B cell (primary cell): ENCODE results near the gene PIK3C2G. TPM values are rescaled to one million over a fixed set of nuclear protein-coding genes. Genes with fewer than 3 reads are reported as not detected.

Experiments used
- ATAC-seq: fragments of 200-7000 bp; cut with Tn5 transposase; one replicate; pipeline ENCODE4 v1.10.0; 2021; ENCODE audit warnings: low read depth, mild to moderate bottlenecking, moderate number of reproducible peaks, moderate library complexity
- CTCF ChIA-PET: fragments of 350-600 bp; sonication (Branson Sonifier 250); formaldehyde crosslinking; loops from one replicate; lab custom pipeline; 2021; ENCODE audit warnings: antibody characterized with exemption, inconsistent platforms; lab: Charles Lee
- POLR2A ChIA-PET: fragments of 350-600 bp; sonication (Branson Sonifier 250); formaldehyde crosslinking; loops from one replicate; lab custom pipeline; 2021; ENCODE audit warnings: antibody characterized with exemption; lab: Charles Lee
- DNase-seq: peaks from one replicate; pipeline ENCODE4 v3.0.0; 2013
- H2AFZ ChIP-seq: 2 replicates; pipeline ENCODE4 v1.6.1; 2012; ENCODE audit warnings: mild to moderate bottlenecking, low read depth, low read length; ENCODE audit not compliant: insufficient read depth, poor library complexity, severe bottlenecking
- H3K27ac ChIP-seq, 2 donors: 1 replicate in 1 of 2; 2 replicates in 1 of 2; pipeline ENCODE4 v1.5.1; 2012 to 2013; ENCODE audit warnings: low read length in 2 of 2, mild to moderate bottlenecking in 2 of 2, moderate library complexity in 1 of 2
- H3K27me3 ChIP-seq, 4 experiments: fragments of 200-600 bp in 1 of 4; sonication (generic) in 1 of 4; replicated peaks in 1 of 4; 1 replicate in 2 of 4; 2 replicates in 2 of 4; pipeline versions ENCODE4 v1.6.1 to v1.7.0; 2013 to 2016; ENCODE audit warnings: low read length in 3 of 4, mild to moderate bottlenecking in 2 of 4, mixed read lengths in 1 of 4, moderate library complexity in 1 of 4; ENCODE audit not compliant: insufficient read depth in 4 of 4, control insufficient read depth in 3 of 4; ENCODE audit errors: control extremely low read depth in 1 of 4
- H3K36me3 ChIP-seq, 2 experiments: replicated peaks in 1 of 2; 1 replicate in 1 of 2; 2 replicates in 1 of 2; pipeline versions ENCODE4 v1.6.1 to v1.7.1; 2013; ENCODE audit warnings: low read length in 1 of 2; ENCODE audit not compliant: insufficient read depth in 2 of 2, control insufficient read depth in 1 of 2; ENCODE audit errors: control extremely low read depth in 1 of 2, extremely low read depth in 1 of 2
- H3K4me1 ChIP-seq, 2 donors: fragments of 200-600 bp in 1 of 2; sonication (generic) in 1 of 2; 1 replicate in 1 of 2; 2 replicates in 1 of 2; pipeline versions ENCODE4 v1.5.1 to v1.6.1; 2013 to 2017; ENCODE audit warnings: low read length in 2 of 2; ENCODE audit not compliant: control insufficient read depth in 2 of 2, insufficient read depth in 2 of 2
- H3K4me2 ChIP-seq: replicated peaks from 2 replicates; pipeline ENCODE3; 2012; ENCODE audit warnings: mild to moderate bottlenecking, low read depth, low read length; ENCODE audit not compliant: poor library complexity, severe bottlenecking
- H3K4me3 ChIP-seq, 5 experiments: fragments of 200-600 bp in 1 of 5; sonication (generic) in 1 of 5; 1 replicate in 3 of 5; 2 replicates in 2 of 5; pipeline versions ENCODE4 v1.5.1 to v1.7.0; 2011 to 2016; ENCODE audit warnings: low read length in 4 of 5, mild to moderate bottlenecking in 4 of 5, low read depth in 2 of 5, control low read depth in 1 of 5, moderate library complexity in 1 of 5; ENCODE audit not compliant: insufficient read depth in 1 of 5; ENCODE audit errors: control extremely low read depth in 1 of 5, extremely low read depth in 1 of 5
- H3K79me2 ChIP-seq: fragments of 200-600 bp; sonication (generic); one replicate; pipeline ENCODE4 v1.6.0; 2016; ENCODE audit warnings: low read length; ENCODE audit not compliant: control insufficient read depth, insufficient read depth
- H3K9ac ChIP-seq: fragments of 200-600 bp; sonication (generic); 2 replicates; pipeline ENCODE4 v1.6.1; 2017; ENCODE audit warnings: mild to moderate bottlenecking, low read length, moderate library complexity
- H3K9me3 ChIP-seq, 3 donors: one replicate each; pipeline versions ENCODE4 v1.6.1 to v1.7.1; 2013; ENCODE audit warnings: low read length in 2 of 3; ENCODE audit not compliant: control insufficient read depth in 2 of 3, insufficient read depth in 1 of 3; ENCODE audit errors: control extremely low read depth in 1 of 3
- H4K20me1 ChIP-seq: 2 replicates; pipeline ENCODE4 v1.6.0; 2012; ENCODE audit warnings: mild to moderate bottlenecking, low read length; ENCODE audit not compliant: insufficient read depth, control insufficient read depth, poor library complexity, severe bottlenecking
- H3K27ac Mint-ChIP-seq: one replicate; pipeline ENCODE4 v1.8.0; 2021; ENCODE audit warnings: mixed read lengths
- H3K27me3 Mint-ChIP-seq: one replicate; pipeline ENCODE4 v1.8.0; 2021; ENCODE audit warnings: mixed read lengths
- H3K4me1 Mint-ChIP-seq: one replicate; pipeline ENCODE4 v1.8.0; 2021; ENCODE audit warnings: mixed read lengths
- H3K4me3 Mint-ChIP-seq: one replicate; pipeline ENCODE4 v1.8.0; 2021; ENCODE audit warnings: mixed read lengths
- H3K9me3 Mint-ChIP-seq: one replicate; pipeline ENCODE4 v1.8.0; 2022; ENCODE audit warnings: mixed read lengths; ENCODE audit not compliant: insufficient read depth
- EZH2 ChIP-seq: IDR thresholded peaks from 2 replicates; pipeline ENCODE4 v1.6.1; 2012; ENCODE audit warnings: borderline replicate concordance, low read depth, mild to moderate bottlenecking, moderate library complexity, low read length; ENCODE audit not compliant: insufficient read depth, poor library complexity, severe bottlenecking
- WGBS: methylation state at CpG from one replicate; pipeline ENCODE4 v1.1.5; 2013; ENCODE audit warnings: missing lambda C conversion rate; ENCODE audit not compliant: insufficient coverage; 5-methylcytosine and 5-hydroxymethylcytosine counted together
- intact Hi-C: fragments of 100-400 bp; cut with micrococcal nuclease; formaldehyde crosslinking; loops from one replicate; pipeline ENCODE4 v1.10.0; 2022
- polyA plus RNA-seq: library from polyadenylated mRNA; depleted of rRNA; stranded (reverse); fragments of >200 nt; gene quantifications from 2 replicates; pipeline ENCODE4 v1.2.3, GENCODE V29; 2012
- total RNA-seq, 2 donors: library from RNA; stranded (reverse); fragments of 120-200 nt in 1 of 2; gene quantifications; 1 replicate in 1 of 2; 2 replicates in 1 of 2; pipeline versions ENCODE4 v1.2.3 to v1.2.4, GENCODE V29; 2013 to 2022
- TF ChIP-seq, protein P1 (sequence below): fragments of 200-600 bp; IDR thresholded peaks from one replicate; pipeline ENCODE4 v1.8.0; 2022; ENCODE audit warnings: antibody characterized with exemption, mild to moderate bottlenecking

The PIK3C2G gene
- total and polyA plus RNA-seq, 2 donors (not counting 1 experiment from before 2014, with no cell fraction given) = not detected

DNA sequence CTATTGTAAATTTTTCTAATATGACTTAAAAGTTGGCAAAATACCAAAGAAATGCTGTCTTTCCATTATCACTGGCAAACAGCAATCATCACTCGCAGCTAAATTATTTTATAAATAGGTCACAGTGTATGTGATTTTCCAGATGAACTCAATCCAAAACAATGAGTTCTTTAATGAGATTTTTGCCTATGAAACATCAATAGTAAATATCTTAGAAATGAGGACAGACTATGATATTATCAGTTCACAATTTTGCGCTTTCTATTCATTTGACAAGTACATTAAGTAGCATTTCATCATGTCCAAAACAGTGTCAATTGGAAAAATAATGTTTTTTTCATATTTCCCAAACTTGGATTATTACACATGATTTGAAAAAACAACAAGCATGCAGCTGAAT is 65.7 kb downstream of the PIK3C2G start:
- ChIA-PET POLR2A (no interaction called here), CTCF (no interaction called here)
- Histone ChIP-seq H3K36me3 (no peaks in the 10 kb centered on the region), H3K27me3 (no peaks in the 10 kb centered on the region), H3K4me3 (no peak overlapping the region), H2AFZ (no peak overlapping the region), H3K79me2 (no peaks in the 10 kb centered on the region), H3K9ac (no peak overlapping the region), H4K20me1 (no peaks in the 10 kb centered on the region), H3K9me3 (no peaks in the 10 kb centered on the region), H3K4me2 (no peak overlapping the region), H3K27ac (no peak overlapping the region), H3K4me1 (no peaks in the 10 kb centered on the region)
- no CpG with 5 or more reads among the region's 2 CpGs for WGBS
- Mint-ChIP-seq H3K27ac (no peak overlapping the region), H3K9me3 (peaks cover 3% of the 10 kb centered on the region), H3K4me3 (no peak overlapping the region), H3K4me1 (no peaks in the 10 kb centered on the region), H3K27me3 (no peaks in the 10 kb centered on the region)
- DNase-seq (no peak), ATAC-seq (no peak)
- intact Hi-C loops = no loop called here
- TF ChIP-seq EZH2 = no peak
- TF ChIP-seq, protein P1, sequence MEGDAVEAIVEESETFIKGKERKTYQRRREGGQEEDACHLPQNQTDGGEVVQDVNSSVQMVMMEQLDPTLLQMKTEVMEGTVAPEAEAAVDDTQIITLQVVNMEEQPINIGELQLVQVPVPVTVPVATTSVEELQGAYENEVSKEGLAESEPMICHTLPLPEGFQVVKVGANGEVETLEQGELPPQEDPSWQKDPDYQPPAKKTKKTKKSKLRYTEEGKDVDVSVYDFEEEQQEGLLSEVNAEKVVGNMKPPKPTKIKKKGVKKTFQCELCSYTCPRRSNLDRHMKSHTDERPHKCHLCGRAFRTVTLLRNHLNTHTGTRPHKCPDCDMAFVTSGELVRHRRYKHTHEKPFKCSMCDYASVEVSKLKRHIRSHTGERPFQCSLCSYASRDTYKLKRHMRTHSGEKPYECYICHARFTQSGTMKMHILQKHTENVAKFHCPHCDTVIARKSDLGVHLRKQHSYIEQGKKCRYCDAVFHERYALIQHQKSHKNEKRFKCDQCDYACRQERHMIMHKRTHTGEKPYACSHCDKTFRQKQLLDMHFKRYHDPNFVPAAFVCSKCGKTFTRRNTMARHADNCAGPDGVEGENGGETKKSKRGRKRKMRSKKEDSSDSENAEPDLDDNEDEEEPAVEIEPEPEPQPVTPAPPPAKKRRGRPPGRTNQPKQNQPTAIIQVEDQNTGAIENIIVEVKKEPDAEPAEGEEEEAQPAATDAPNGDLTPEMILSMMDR = no peak

DNA sequence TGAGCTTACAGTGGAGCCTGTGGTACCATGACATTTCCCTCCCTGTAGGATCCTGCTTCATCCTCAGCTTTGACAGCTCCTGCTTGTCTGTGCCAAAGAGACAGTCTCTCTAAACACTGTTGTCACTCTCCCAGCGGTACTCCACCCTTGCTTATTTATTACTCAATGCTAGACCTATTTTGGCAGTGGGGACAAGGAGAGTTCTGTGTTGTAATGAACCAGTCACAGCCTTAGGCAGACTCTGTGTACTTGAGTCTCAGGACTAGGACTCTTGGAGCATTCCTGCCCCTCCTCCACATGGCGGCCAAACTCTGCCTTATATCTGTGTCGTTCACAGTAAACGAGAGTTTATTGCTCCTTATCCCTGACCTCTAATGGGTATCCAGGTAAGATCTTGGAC is 70.9 kb downstream of the PIK3C2G start:
- Mint-ChIP-seq H3K27ac (no peak overlapping the region), H3K9me3 (no peaks in the 10 kb centered on the region), H3K4me1 (no peaks in the 10 kb centered on the region), H3K4me3 (no peak overlapping the region), H3K27me3 (no peaks in the 10 kb centered on the region)
- no peak overlapping the region for H2AFZ ChIP-seq
- CTCF ChIA-PET = no interaction called here
- DNase-seq = no peak
- H3K27me3 ChIP-seq = no peaks in the 10 kb centered on the region
- intact Hi-C loops = no loop called here
- no peak for TF ChIP-seq EZH2
- TF ChIP-seq, protein P1 = no peak
- H3K27ac ChIP-seq = no peak overlapping the region
- ATAC-seq = no peak
- no peaks in the 10 kb centered on the region for H3K36me3 ChIP-seq
- H3K4me2 ChIP-seq = no peak overlapping the region
- WGBS = 97% methylated on average over 3 of the region's 4 CpGs
- H3K9me3 ChIP-seq = no peaks in the 10 kb centered on the region
- no peak overlapping the region for H3K4me3 ChIP-seq
- H3K4me1 ChIP-seq = no peaks in the 10 kb centered on the region
- POLR2A ChIA-PET = no interaction called here
- no peaks in the 10 kb centered on the region for H4K20me1 ChIP-seq
- no peaks in the 10 kb centered on the region for H3K79me2 ChIP-seq
- H3K9ac ChIP-seq = no peak overlapping the region
